ENCODE results near the gene PES1.
"Not testable (repeated sequence)": the region's sequence is repeated elsewhere in the genome, so short reads cannot be mapped to it uniquely, and the experiment has no call there.

Gene PES1

GRCh38 chr22:30607939-30608338, 16.2 kb upstream of the PES1 start:
- DNase-seq (ENCODE audit: low spot score), result no peak

GRCh38 chr22:30607300-30607930, 15.7 kb upstream of the PES1 start:
- no peak for DNase-seq (ENCODE audit: low spot score)

- DNase-seq (ENCODE audit: low spot score), result peak; percentile 40
Measured at GRCh38 chr22:30606455-30607299, 15.0 kb upstream of the PES1 start, which contains the start of gene TCN2. Gene TCN2 (plus strand): TSS chr22:30607174. CDS start chr22:30607332, 158 bp downstream.

GRCh38 chr22:30605449-30606110, 13.9 kb upstream of the PES1 start:
- DNase-seq (ENCODE audit: low spot score), result peak; percentile 64

GRCh38 chr22:30604723-30605122, 13.0 kb upstream of the PES1 start:
- no peak for DNase-seq (ENCODE audit: low spot score)

GRCh38 chr22:30603801-30604200, 12.1 kb upstream of the PES1 start:
- DNase-seq (ENCODE audit: low spot score), result no peak

GRCh38 chr22:30602049-30602448, 10.3 kb upstream of the PES1 start:
- no peak for DNase-seq (ENCODE audit: low spot score)

GRCh38 chr22:30601464-30601863, 9.8 kb upstream of the PES1 start:
- DNase-seq (ENCODE audit: low spot score), result no peak

GRCh38 chr22:30600921-30601320, 9.2 kb upstream of the PES1 start:
- no peak for DNase-seq (ENCODE audit: low spot score)

- DNase-seq (ENCODE audit: low spot score), result no peak
Measured at GRCh38 chr22:30598986-30599385, 7.3 kb upstream of the PES1 start.

- no peak for DNase-seq (ENCODE audit: low spot score)
Measured at GRCh38 chr22:30596886-30597285, 5.2 kb upstream of the PES1 start.

- no peak for DNase-seq (ENCODE audit: low spot score)
Measured at GRCh38 chr22:30596199-30596598, 4.5 kb upstream of the PES1 start.

- DNase-seq (ENCODE audit: low spot score), result not testable (repeated sequence)
Measured at GRCh38 chr22:30592360-30592713, 627 bp upstream of the PES1 start.

- no peak for DNase-seq (ENCODE audit: low spot score)
Measured at GRCh38 chr22:30591191-30591587, 521 bp downstream of the PES1 start.

GRCh38 chr22:30586414-30586813, 5.3 kb downstream of the PES1 start:
- DNase-seq (ENCODE audit: low spot score), result no peak

- DNase-seq (ENCODE audit: low spot score), result no peak
Measured at GRCh38 chr22:30584441-30584840, 7.3 kb downstream of the PES1 start.

- DNase-seq (ENCODE audit: low spot score), result no peak
Measured at GRCh38 chr22:30582788-30583545, 8.7 kb downstream of the PES1 start.

- DNase-seq (ENCODE audit: low spot score), result no peak
Measured at GRCh38 chr22:30582051-30582450, 9.7 kb downstream of the PES1 start.

- no peak for DNase-seq (ENCODE audit: low spot score)
Measured at GRCh38 chr22:30580896-30581295, 10.8 kb downstream of the PES1 start.

- DNase-seq (ENCODE audit: low spot score), result no peak
Measured at GRCh38 chr22:30578481-30578880, 13.2 kb downstream of the PES1 start.

GRCh38 chr22:30575859-30576258, 15.9 kb downstream of the PES1 start:
- no peak for DNase-seq (ENCODE audit: low spot score)

- DNase-seq (ENCODE audit: low spot score), result no peak
Measured at GRCh38 chr22:30574997-30575671, 16.6 kb downstream of the PES1 start.
